DMS53 treated with DMSO at 0.1 percent for 48 hours (cell line): ENCODE data around the gene GRB2.
"Not testable (repeated sequence)": the region's sequence is repeated elsewhere in the genome, so short reads cannot be mapped to it uniquely, and the experiment has no call there.

Experiments used
- DNase-seq: peaks from one replicate; lab custom pipeline; 2025; ENCODE audit not compliant: unreplicated experiment; lab: John Stamatoyannopoulos, UW

Gene GRB2

DNA sequence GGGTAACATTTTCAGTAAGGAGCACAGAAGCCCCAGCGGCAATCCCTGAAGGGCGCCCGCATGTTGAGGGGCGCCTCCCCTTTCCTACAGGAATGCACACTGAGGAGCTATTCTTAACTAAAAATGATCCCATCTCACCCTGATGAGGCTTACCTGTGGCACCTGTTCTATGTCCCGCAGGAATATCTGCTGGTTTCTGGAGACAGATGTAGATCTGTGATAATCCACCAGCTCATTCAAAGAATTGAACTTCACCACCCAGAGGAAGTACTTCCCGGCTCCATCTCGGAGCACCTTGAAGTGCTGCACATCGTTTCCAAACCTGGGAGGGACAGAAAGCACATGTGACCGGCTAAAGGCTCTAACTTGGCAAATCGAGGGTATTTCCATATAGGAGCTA is 84.0 kb downstream of the GRB2 start:
- DNase-seq = no peak

- DNase-seq = no peak
Measured at GRCh38 chr17:75319904-75320691, 85.4 kb downstream of the GRB2 start.

- DNase-seq = no peak
Measured at GRCh38 chr17:75318615-75319222, 86.8 kb downstream of the GRB2 start.

- DNase-seq = no peak
Measured at GRCh38 chr17:75318211-75318610, 87.3 kb downstream of the GRB2 start.

GRCh38 chr17:75317671-75318070 is 87.8 kb downstream of the GRB2 start:
- DNase-seq = no peak

DNA sequence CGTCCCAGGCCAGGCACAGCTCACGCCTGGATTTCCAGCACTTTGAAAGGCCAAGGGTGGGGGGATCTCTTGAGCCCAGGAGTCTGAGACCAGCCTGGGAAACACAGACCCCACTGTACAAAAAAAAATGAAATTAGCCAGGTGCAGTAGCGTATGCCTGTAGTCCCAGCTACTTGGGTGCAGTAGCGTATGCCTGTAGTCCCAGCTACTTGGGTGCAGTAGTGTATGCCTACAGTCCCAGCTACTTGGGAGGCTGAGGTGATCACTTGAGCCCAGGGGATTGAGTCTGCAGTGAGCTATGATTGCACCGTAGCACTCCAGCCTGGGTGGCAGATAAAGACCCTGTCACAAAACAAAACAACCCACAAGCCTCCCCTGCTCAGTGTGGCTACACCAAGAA is 89.2 kb downstream of the GRB2 start:
- no peak for DNase-seq

- DNase-seq = no peak
Measured at GRCh38 chr17:75315541-75316243, 89.8 kb downstream of the GRB2 start.

- no peak for DNase-seq
Measured at GRCh38 chr17:75313941-75314551, 91.4 kb downstream of the GRB2 start.

GRCh38 chr17:75308732-75309629 is 96.5 kb downstream of the GRB2 start:
- DNase-seq = peak; percentile 16

DNA sequence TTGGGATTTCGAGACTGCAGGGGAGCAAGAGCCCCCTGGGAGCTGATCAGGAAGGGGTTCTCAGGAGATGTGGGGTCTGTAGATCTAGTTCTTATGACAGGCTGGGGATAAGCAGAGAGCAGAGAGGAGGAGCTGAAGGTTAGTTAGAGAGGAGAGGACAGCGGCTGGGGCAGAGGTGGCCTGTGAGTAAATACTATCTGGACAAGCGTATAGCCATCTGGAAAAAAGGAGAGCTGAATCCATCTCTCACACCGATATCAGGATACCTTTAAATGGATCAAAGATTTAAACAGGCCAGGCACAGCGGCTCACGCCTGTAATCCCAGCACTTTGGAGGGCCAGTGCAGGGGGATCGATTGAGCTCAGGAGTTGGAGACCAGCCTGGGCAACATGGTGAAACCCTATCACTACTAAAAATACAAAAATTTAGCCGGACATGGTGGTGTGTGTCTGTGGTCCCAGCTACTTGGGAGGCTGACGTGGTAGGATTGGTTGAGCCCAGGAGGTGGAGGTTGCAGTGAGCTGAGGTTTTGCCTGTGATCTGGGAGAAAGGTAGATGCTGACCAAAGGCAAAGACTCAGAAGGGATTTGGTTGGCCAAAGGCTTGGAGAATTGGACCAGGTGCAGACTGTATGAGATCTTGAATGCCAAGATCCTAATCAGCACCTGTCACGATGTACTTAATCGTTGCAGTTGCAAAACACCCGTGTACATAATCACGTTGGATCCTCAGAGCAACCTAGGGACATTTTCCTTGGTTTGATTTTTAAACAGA is 97.3 kb downstream of the GRB2 start:
- DNase-seq = no peak

GRCh38 chr17:75301502-75302206 is 103.8 kb downstream of the GRB2 start:
- no peak for DNase-seq

DNA sequence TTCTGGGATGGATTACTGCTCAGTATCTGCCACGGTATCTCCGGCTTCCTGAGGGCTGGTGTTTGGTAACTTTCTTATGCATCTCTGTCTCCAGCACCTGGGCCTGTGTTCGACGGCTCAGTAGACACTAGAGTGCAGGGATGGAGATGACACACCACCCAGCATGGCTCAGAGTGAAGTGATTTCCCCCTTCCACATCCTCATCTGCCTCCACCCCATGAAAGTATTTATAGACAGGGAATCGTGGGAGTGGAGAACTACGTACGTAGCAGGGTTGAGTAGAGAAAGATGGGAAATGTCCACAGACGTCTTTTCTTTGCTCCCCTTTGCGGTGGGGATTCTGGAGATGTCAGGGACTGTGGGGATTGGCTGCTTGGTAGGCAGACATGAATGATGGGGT is 104.4 kb downstream of the GRB2 start:
- no peak for DNase-seq

DNA sequence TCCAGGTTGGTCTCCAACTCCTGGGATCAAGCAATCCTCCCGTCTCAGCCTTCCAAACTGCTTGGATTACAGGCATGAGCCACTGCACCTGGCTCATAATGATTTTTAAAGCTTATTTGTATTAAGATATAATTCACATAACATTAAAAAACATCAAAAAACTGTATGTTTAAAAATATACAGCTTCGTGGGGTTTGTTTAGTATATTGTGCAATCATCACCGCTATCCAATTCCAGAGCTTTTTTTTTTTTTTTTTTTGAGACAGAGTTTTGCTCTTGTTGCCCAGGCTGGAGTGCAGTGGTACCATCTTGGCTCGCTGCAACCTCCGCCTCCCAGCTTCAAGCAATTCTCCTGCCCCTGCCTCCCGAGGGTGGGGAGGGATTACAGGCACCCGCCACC is 105.2 kb downstream of the GRB2 start:
- no peak for DNase-seq

GRCh38 chr17:75295201-75296158 is 110.0 kb downstream of the GRB2 start:
- DNase-seq = no peak

DNA sequence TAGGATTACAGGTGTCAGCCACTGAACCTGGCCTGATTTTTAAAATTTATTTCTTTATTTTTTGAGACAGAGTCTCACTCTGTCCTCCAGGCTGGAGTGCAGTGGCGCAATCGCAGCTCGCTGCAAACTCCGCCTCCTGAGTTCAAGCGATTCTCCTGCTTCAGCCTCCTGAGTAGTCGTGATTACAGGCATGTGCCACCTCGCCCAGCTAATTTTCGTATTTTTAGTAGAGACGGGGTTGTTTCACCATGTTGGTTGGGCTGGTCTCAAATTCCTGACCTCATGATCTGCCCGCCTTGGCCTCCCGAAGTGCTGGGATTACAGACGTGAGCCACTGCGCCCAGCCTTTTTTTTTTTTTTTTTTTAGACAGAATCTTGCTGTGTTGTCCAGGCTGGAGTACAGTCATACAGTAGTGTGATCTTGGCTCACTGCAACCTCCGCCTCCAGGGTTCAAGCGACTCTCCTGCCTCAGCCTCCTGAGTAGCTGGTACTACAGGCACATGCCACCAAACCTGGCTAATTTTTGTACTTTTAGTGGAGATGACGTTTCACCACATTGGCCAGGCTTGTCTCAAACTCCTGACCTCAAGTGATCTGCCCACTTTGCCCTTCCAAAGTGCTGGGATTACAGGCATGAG is 112.5 kb downstream of the GRB2 start:
- DNase-seq = not testable (repeated sequence)

GRCh38 chr17:75289832-75290337 is 115.6 kb downstream of the GRB2 start:
- peak; percentile 61 for DNase-seq

- peak; percentile 98 for DNase-seq
Measured at GRCh38 chr17:75289115-75289831, 116.2 kb downstream of the GRB2 start, which contains the start of gene SLC25A19. TSS of gene SLC25A19 (minus strand) at chr17:75289433. CDS start at chr17:75286764, 2,669 bp downstream.
